ENCODE data around the gene NCBP2.

Gene NCBP2

GRCh38 chr3:196987022-196987421 lies 44.7 kb upstream of the NCBP2 start:
- Histone ChIP-seq H3K27me3 (replicated peaks; ENCODE audit: control insufficient read depth, insufficient read depth, low read length) (no peaks in the 10 kb centered on the region), H3K4me3 (replicated peaks; ENCODE audit: low read depth, low read length) (no peak overlapping the region), H3K36me3 (ENCODE audit: control insufficient read depth, insufficient read depth, low read length) (no peaks in the 10 kb centered on the region)
- no peak for TF ChIP-seq CTCF (IDR thresholded peaks at IDR 0.05; ENCODE audit: insufficient read depth, low read length, poor library complexity, severe bottlenecking)
- DNase-seq (ENCODE audit: extremely low read depth, insufficient read length) = no peak

- TF ChIP-seq CTCF (IDR thresholded peaks at IDR 0.05; ENCODE audit: insufficient read depth, low read length, poor library complexity, severe bottlenecking) = no peak
Observed at GRCh38 chr3:196985954-196986885, 43.9 kb upstream of the NCBP2 start.

GRCh38 chr3:196985298-196985697 lies 43.0 kb upstream of the NCBP2 start:
- no peaks in the 10 kb centered on the region for H3K36me3 ChIP-seq (ENCODE audit: control insufficient read depth, insufficient read depth, low read length)
- no peaks in the 10 kb centered on the region for H3K27me3 ChIP-seq (replicated peaks; ENCODE audit: control insufficient read depth, insufficient read depth, low read length)
- no peak for DNase-seq (ENCODE audit: extremely low read depth, insufficient read length)
- H3K4me3 ChIP-seq (replicated peaks; ENCODE audit: low read depth, low read length) = no peak overlapping the region
- TF ChIP-seq CTCF (IDR thresholded peaks at IDR 0.05; ENCODE audit: insufficient read depth, low read length, poor library complexity, severe bottlenecking) = no peak

More at GRCh38 chr3:196985954-196986885, 43.9 kb upstream of the NCBP2 start:
- Histone ChIP-seq H3K27me3 (replicated peaks; ENCODE audit: control insufficient read depth, insufficient read depth, low read length) (no peaks in the 10 kb centered on the region), H3K36me3 (ENCODE audit: control insufficient read depth, insufficient read depth, low read length) (no peaks in the 10 kb centered on the region), H3K4me3 (replicated peaks; ENCODE audit: low read depth, low read length) (no peak overlapping the region)
- DNase-seq (ENCODE audit: extremely low read depth, insufficient read length) = no peak

GRCh38 chr3:196983186-196983585 lies 40.9 kb upstream of the NCBP2 start:
- H3K4me3 ChIP-seq (replicated peaks; ENCODE audit: low read depth, low read length) = no peak overlapping the region
- DNase-seq (ENCODE audit: extremely low read depth, insufficient read length) = no peak
- no peaks in the 10 kb centered on the region for H3K27me3 ChIP-seq (replicated peaks; ENCODE audit: control insufficient read depth, insufficient read depth, low read length)
- no peaks in the 10 kb centered on the region for H3K36me3 ChIP-seq (ENCODE audit: control insufficient read depth, insufficient read depth, low read length)
- TF ChIP-seq CTCF (IDR thresholded peaks at IDR 0.05; ENCODE audit: insufficient read depth, low read length, poor library complexity, severe bottlenecking) = no peak

GRCh38 chr3:196981657-196982056 lies 39.3 kb upstream of the NCBP2 start:
- DNase-seq (ENCODE audit: extremely low read depth, insufficient read length) = no peak
- no peaks in the 10 kb centered on the region for H3K36me3 ChIP-seq (ENCODE audit: control insufficient read depth, insufficient read depth, low read length)
- no peak overlapping the region for H3K4me3 ChIP-seq (replicated peaks; ENCODE audit: low read depth, low read length)
- no peak for TF ChIP-seq CTCF (IDR thresholded peaks at IDR 0.05; ENCODE audit: insufficient read depth, low read length, poor library complexity, severe bottlenecking)
- H3K27me3 ChIP-seq (replicated peaks; ENCODE audit: control insufficient read depth, insufficient read depth, low read length) = no peaks in the 10 kb centered on the region
